Mucosa of rectum (tissue), 2 donors: ENCODE data around the gene PRKD2.

Experiments used
- H3K27ac ChIP-seq, 2 donors: one replicate each; pipeline ENCODE4 v1.7.0; 2013; ENCODE audit warnings: inconsistent platforms in 2 of 2, low read depth in 2 of 2, low read length in 2 of 2
- H3K27me3 ChIP-seq, 2 donors: one replicate each; pipeline ENCODE4 v1.7.0; 2013; ENCODE audit warnings: low read length in 2 of 2; ENCODE audit not compliant: control insufficient read depth in 2 of 2, insufficient read depth in 2 of 2
- H3K36me3 ChIP-seq, 2 donors: one replicate each; pipeline ENCODE4 v1.7.0; 2013; ENCODE audit warnings: low read length in 2 of 2; ENCODE audit not compliant: control insufficient read depth in 2 of 2, insufficient read depth in 2 of 2
- H3K4me1 ChIP-seq, 2 donors: one replicate each; pipeline ENCODE4 v1.7.0; 2013; ENCODE audit warnings: low read length in 2 of 2, mild to moderate bottlenecking in 1 of 2; ENCODE audit not compliant: control insufficient read depth in 2 of 2, insufficient read depth in 2 of 2
- H3K4me3 ChIP-seq, 2 donors: one replicate each; pipeline ENCODE4 v1.7.0; 2013; ENCODE audit warnings: low read length in 2 of 2
- H3K9ac ChIP-seq, 2 donors: one replicate each; pipeline ENCODE4 v1.7.0; 2013; ENCODE audit warnings: low read length in 2 of 2, low read depth in 1 of 2, mild to moderate bottlenecking in 1 of 2
- H3K9me3 ChIP-seq, 2 donors: one replicate each; pipeline ENCODE4 v1.7.0; 2013; ENCODE audit warnings: low read length in 2 of 2; ENCODE audit not compliant: control insufficient read depth in 2 of 2
- donor health status: healthy.
- donor health status: Normal muscosa, but diverticular disease.

The PRKD2 gene

DNA sequence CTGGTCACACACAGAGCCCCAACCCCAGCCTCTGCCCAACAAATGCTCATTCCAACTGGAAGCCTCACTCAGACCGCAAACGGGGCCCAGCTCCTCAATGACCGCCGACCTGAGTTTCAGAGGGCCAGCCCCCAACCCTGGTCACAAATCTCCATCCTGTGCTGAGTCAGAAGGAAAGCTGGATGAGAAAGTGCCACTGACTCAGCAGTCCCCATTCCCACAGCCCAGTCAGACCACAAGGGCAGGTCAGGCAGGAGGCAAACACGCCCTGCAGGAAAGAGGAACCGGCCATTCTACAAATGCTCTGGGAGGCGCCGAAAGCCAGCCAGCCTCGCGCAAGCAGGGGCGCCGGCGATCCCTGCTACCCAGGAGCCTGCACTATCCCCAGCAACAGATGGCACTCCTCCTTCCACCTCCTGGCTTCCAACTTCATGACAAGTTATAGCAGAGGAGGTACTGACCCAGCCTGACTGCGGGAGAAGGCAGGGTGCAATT lies 14.1 kb upstream of the PRKD2 start:
- H3K36me3 ChIP-seq: peaks cover 57 to 77% of the 10 kb centered on the region in 2 donors
- no peak overlapping the region for H3K4me3 ChIP-seq
- no peaks in the 10 kb centered on the region for H3K27me3 ChIP-seq
- no peak overlapping the region for H3K9ac ChIP-seq
- no peaks in the 10 kb centered on the region for H3K4me1 ChIP-seq
- H3K9me3 ChIP-seq: no peaks in the 10 kb centered on the region
- no peak overlapping the region for H3K27ac ChIP-seq

GRCh38 chr19:46730595-46730994 lies 13.7 kb upstream of the PRKD2 start:
- H3K4me3 ChIP-seq: no peak overlapping the region
- no peaks in the 10 kb centered on the region for H3K4me1 ChIP-seq
- H3K9me3 ChIP-seq: no peaks in the 10 kb centered on the region

DNA sequence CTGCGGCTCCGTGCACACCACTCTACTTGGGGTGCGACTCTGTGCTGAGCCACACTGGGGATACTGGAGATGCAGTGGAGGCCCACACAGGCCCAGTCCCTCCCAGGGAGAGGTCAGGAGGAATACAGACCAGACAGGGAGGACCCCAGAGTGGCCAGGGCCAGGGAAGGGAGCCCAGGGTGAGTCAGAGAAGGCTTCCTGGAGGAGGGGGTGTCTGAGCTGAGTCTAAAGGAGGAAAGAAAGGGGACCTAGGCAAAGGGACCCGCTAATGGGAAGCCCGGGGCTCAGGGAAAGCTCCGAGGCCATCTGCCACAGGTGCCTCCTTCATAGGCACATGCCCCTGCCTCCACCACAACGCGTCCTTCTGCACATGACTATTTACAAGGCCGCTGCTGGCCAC lies 13.3 kb upstream of the PRKD2 start:
- Histone ChIP-seq H3K4me1 (no peaks in the 10 kb centered on the region), H3K4me3 (no peak overlapping the region), H3K36me3 (peaks cover 65 to 84% of the 10 kb centered on the region in 2 donors), H3K9me3 (no peaks in the 10 kb centered on the region), H3K9ac (no peak overlapping the region), H3K27ac (no peak overlapping the region), H3K27me3 (no peaks in the 10 kb centered on the region)

More at GRCh38 chr19:46730595-46730994, 13.7 kb upstream of the PRKD2 start:
- Histone ChIP-seq H3K27ac (no peak overlapping the region), H3K36me3 (peaks cover 61 to 81% of the 10 kb centered on the region in 2 donors), H3K9ac (no peak overlapping the region), H3K27me3 (no peaks in the 10 kb centered on the region)

- Histone ChIP-seq H3K27me3 (no peaks in the 10 kb centered on the region), H3K36me3 (peaks cover 70 to 88% of the 10 kb centered on the region in 2 donors), H3K4me3 (no peak overlapping the region), H3K4me1 (no peaks in the 10 kb centered on the region), H3K9ac (no peak overlapping the region), H3K9me3 (no peaks in the 10 kb centered on the region), H3K27ac (no peak overlapping the region)
Observed at GRCh38 chr19:46729696-46730095, 12.8 kb upstream of the PRKD2 start.

DNA sequence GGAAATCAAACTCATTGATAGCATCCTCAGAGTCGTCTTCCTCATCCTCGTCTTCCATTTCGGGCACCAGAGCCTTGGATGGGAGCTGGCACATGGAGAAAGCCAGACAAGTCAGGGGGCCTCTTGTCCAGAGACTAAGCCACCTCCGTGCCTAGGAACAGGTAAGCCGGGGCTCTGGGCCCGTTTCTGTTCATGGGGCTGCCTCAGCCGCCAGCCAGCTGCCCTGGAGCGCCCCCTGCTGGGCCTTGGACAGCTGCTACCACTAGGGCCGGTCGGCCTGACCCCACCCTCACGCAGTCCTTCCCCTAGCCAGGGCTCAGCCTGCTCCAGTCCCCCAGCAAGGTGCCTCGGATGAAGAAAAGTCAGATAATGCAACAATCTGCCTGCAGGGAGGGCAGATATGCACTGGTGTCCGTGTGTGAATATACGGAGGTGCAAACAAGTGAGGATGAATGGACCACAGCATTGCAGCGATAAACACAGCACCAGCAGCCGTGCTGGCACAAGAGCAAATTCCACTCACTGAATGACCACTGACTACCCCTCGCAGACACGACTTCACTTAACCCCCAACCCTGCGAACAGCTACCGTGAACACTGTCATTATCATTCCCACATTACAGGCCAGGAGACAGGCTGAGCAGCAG lies 11.9 kb upstream of the PRKD2 start:
- Histone ChIP-seq H3K36me3 (peaks cover 76 to 88% of the 10 kb centered on the region in 2 donors), H3K27ac (no peak overlapping the region), H3K27me3 (no peaks in the 10 kb centered on the region), H3K9me3 (no peaks in the 10 kb centered on the region), H3K4me1 (no peaks in the 10 kb centered on the region), H3K9ac (no peak overlapping the region), H3K4me3 (no peak overlapping the region)

DNA sequence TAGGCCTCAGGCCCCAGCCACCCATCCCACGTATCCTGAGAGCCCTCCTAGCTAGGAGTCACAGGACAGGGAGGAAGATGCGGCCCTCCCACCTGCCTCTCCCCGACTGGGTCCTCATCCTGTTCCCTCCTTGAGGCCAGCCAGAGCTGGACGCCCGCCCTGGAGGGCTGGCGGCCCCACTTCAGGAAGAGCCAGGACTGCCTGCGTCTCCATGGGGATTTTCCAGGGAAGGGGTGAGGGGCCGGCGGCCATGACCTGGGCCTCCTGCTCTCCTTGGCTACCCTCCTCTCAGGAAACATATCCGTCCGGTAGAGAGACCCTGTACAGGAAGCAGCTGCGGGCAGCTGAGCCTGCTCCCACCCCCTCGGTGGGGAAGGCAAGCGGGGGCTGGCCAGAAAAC lies 11.3 kb upstream of the PRKD2 start:
- no peak overlapping the region for H3K9ac ChIP-seq
- no peak overlapping the region for H3K27ac ChIP-seq
- no peaks in the 10 kb centered on the region for H3K27me3 ChIP-seq
- H3K4me1 ChIP-seq: no peaks in the 10 kb centered on the region
- H3K4me3 ChIP-seq: no peak overlapping the region
- H3K36me3 ChIP-seq: peaks cover 79 to 88% of the 10 kb centered on the region in 2 donors
- no peaks in the 10 kb centered on the region for H3K9me3 ChIP-seq

- Histone ChIP-seq H3K4me1 (no peaks in the 10 kb centered on the region), H3K9ac (no peak overlapping the region), H3K4me3 (no peak overlapping the region), H3K27me3 (no peaks in the 10 kb centered on the region), H3K27ac (no peak overlapping the region), H3K36me3 (peaks cover 79 to 87% of the 10 kb centered on the region in 2 donors), H3K9me3 (no peaks in the 10 kb centered on the region)
Observed at GRCh38 chr19:46727757-46728156, 10.8 kb upstream of the PRKD2 start.

DNA sequence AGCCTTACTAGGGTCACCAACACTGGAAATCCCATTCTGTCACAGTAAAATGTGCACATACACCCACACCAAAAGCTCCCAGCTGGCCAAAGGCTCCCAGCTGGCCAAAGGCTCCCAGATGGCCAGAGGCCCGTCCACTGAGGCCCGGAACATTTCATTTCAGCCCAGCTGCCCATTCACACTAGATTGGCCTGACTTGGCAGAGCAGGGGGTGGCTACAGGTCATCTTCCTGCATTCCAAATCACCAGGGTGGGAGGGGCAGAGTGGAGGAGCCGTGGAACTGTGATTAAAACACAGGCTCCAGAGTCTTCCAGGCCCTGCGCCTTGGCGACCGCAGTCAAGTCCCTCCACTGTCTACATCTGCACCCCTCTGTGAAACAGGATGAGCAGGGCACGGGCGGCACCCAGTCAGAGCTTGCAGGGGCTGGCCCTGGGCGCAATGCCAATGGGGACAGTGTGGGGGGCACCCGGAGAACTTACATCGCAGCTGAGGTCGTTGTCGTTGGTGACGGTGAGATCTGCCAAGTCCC lies 10.1 kb upstream of the PRKD2 start:
- Histone ChIP-seq H3K27me3 (no peaks in the 10 kb centered on the region), H3K4me3 (no peak overlapping the region), H3K36me3 (peaks cover 81 to 86% of the 10 kb centered on the region in 2 donors), H3K4me1 (no peaks in the 10 kb centered on the region), H3K27ac (no peak overlapping the region), H3K9me3 (no peaks in the 10 kb centered on the region), H3K9ac (no peak overlapping the region)

GRCh38 chr19:46726551-46726950 lies 9.6 kb upstream of the PRKD2 start:
- Histone ChIP-seq H3K4me1 (no peaks in the 10 kb centered on the region), H3K9me3 (no peaks in the 10 kb centered on the region), H3K27ac (no peak overlapping the region), H3K36me3 (peaks cover 84 to 86% of the 10 kb centered on the region in 2 donors), H3K27me3 (no peaks in the 10 kb centered on the region), H3K4me3 (no peak overlapping the region), H3K9ac (no peak overlapping the region)

GRCh38 chr19:46725859-46726393 lies 9.0 kb upstream of the PRKD2 start:
- H3K9ac ChIP-seq: no peak overlapping the region
- no peak overlapping the region for H3K27ac ChIP-seq
- peaks cover 84 to 85% of the 10 kb centered on the region in 2 donors for H3K36me3 ChIP-seq

More at GRCh38 chr19:46725859-46726393, 9.0 kb upstream of the PRKD2 start:
- no peaks in the 10 kb centered on the region for H3K27me3 ChIP-seq
- H3K4me3 ChIP-seq: no peak overlapping the region
- no peaks in the 10 kb centered on the region for H3K4me1 ChIP-seq
- H3K9me3 ChIP-seq: no peaks in the 10 kb centered on the region
